HG03139 (cell line): ENCODE results near the gene TMEM215.
"Not testable (repeated sequence)": the region's sequence is repeated elsewhere in the genome, so short reads cannot be mapped to it uniquely, and the experiment has no call there.

Source experiments
- ATAC-seq: cut with Tn5 transposase; IDR thresholded peaks from one replicate; pipeline ENCODE4 v1.9.1; 2021; ENCODE audit not compliant: unreplicated experiment

Gene TMEM215

DNA sequence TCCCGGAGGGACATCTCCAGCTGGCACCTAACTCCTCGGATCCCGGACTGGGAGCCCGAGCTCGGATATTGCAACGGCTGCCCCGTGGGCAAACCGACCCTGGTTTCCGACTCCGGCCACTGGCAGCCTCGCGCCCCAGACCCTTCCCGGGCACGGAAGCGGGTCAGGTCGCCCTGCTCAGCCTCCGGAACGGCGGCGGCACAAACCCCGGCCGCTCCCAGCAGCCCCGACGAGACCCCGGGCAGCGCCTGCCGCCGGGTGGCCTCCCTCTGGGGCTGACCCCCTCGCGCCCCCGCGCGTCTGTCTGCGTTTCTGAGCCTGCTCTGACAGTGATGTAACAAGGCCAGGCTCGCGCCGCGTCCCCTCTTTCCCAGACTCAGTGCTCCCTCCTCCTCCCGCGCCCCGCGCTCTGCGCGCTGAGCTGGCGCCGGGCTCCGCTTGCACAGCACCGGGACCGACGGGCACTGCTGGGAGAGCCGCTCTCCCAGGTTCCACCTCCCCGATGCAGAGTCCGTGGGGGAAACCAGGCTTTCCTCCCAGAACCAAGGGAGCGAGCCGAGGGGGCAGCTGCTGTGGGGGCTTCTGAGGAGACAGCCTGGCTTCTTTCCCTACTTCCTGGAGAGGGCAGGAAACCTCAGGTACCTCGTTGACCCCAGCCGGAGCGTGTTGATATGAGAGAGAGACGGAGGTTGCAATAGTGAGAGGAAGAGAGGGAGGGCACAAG, at the start of gene TMEM215:
Gene TMEM215 (plus strand): TSS at position 373 of the 724 bp plus-strand sequence. CDS start 644 bp downstream, outside the sequence.
- no peak for ATAC-seq

- no peak for ATAC-seq
Measured at GRCh38 chr9:32735476-32735875, 47.9 kb upstream of the TMEM215 start.

- no peak for ATAC-seq
Measured at GRCh38 chr9:32737378-32737777, 46.0 kb upstream of the TMEM215 start.

GRCh38 chr9:32738501-32739172, 44.7 kb upstream of the TMEM215 start:
- no peak for ATAC-seq

- no peak for ATAC-seq
Measured at GRCh38 chr9:32741706-32742105, 41.6 kb upstream of the TMEM215 start.

GRCh38 chr9:32742296-32742695, 41.0 kb upstream of the TMEM215 start:
- ATAC-seq: no peak

- ATAC-seq: no peak
Measured at GRCh38 chr9:32748013-32748412, 35.3 kb upstream of the TMEM215 start.

DNA sequence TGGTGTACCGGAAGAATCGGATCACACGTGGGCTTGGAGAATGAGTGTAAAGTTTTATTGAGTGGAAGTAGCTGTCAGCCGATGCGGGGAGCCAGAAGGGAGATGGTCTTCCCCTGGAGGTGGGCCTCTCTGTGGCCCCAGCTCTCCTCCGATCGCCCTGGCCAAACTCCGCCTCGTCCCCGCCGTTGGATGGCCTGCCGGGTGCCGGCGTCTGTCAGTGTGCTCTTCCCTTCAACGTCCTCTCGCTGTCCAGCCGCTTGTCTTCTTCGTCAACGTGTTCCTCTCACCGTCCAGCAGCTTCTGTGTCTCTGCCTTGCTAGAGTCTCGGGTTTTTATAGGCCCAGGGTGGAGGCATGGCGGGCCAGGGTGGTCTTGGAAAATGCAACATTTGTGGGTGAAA, 27.6 kb upstream of the TMEM215 start:
- ATAC-seq: no peak

- no peak for ATAC-seq
Measured at GRCh38 chr9:32764139-32764538, 19.2 kb upstream of the TMEM215 start.

- ATAC-seq: no peak
Measured at GRCh38 chr9:32775283-32775682, 8.1 kb upstream of the TMEM215 start.

GRCh38 chr9:32776201-32776600, 7.1 kb upstream of the TMEM215 start:
- no peak for ATAC-seq

DNA sequence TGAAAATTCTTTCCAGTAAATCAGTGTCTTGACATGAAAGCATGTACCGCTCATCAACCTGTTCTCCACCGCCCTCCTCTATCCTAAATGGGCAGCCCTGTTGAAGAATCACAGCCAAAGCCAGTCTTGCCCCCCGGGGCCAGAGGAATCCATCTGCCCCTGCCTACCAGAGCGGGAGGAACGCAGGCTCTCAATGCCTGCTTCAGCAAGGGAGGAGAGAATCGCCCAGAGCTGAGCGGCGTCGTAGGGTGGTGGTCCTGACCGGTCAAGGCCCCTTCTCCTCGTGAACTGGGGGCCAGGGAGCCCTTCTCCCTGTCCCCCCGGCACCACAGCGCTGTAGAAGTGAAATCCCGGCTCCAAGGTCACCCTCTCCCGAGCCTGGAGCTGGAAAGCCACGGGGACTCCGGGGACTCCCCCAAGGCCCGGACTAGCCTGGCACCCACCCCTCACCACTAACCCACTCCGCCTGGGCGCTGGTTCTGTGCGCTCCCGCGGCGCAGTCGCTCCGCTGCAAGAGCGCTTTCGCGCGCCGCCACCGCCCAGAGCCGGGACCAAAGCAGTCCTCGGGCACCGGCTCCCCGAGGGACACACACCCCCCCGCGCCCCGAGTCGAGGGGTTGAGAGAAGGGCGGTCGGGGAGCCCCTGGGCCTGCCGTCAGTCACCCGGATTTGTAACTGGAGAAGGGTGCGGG, 718 bp upstream of the TMEM215 start:
- no peak for ATAC-seq

GRCh38 chr9:32787816-32788215, 4.5 kb downstream of the TMEM215 start:
- ATAC-seq: no peak

DNA sequence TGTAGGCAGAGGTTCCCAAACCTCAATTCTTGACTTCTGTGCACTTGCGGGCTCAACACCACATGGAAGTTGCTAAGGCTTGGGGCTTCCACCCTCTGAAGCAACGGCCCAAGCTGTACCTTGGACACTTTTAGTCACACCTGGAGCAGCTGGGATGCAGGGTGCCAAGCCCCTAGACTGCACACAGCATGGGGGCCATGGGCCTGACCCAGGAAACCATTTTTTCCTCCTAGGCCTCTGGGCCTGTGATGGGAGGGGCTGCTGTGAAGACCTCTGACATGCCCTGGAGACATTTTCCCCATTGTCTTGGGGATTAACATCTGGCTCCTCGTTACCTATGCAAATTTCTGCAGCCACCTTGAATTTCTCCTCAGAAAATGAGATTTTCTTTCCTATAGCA, 12.7 kb downstream of the TMEM215 start:
- ATAC-seq: not testable (repeated sequence)

- no peak for ATAC-seq
Measured at GRCh38 chr9:32801530-32801929, 18.2 kb downstream of the TMEM215 start.

GRCh38 chr9:32807217-32807616, 23.9 kb downstream of the TMEM215 start:
- ATAC-seq: no peak

DNA sequence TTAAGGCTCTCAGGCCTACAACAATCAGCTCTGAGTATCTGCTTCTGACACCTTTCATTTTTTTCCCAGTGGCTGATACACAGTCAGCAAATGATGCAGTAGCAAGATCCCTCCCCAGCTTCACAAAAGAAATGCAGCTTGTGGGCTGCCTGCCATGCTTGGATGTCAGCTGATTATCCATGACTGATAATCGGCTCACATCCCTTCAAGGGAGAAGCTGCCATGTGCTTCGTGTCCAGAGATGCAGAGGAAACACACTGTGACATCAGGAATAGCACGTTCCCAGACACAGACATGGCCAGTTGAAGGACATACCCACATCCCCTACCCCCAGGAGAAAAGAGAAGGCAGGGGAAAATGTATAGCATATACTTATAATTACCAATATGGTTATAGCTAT, 27.9 kb downstream of the TMEM215 start:
- ATAC-seq: no peak

DNA sequence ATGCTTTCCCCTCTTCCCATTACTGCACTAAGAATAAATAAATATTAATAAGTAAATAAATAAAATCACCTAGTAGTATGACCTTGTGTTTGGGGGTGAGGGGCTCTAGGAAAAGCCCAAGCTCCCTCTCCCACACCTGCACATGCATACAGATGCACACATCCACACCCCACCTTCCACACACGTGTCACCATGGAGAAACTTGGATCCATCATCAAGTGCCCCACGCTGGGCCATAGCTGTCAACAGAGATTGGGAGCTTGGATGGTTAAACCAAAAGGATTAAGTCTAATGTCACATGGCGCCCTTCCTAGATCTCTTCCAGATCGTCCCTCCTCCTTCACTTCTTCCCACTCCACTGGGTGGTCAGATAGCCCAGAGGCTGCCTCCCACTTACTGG, 37.0 kb downstream of the TMEM215 start:
- ATAC-seq: no peak

DNA sequence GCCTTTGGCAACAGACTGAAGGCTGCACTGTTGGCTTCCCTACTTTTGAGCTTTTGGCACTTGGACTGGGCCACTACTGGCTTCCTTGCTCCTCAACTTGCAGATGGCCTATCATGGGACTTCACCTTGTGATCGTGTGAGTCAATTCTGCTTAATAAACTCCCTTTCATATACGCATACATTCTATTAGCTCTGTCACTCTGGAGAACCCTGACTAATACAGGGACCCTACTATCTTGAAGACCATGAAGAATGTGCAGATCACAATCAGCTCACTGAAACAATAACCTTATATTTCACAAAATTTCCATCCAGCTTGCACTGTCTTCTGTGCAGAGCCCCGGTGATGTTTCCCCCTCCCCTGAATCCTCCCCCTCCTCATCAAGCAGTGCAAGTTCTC, 39.8 kb downstream of the TMEM215 start:
- no peak for ATAC-seq

- ATAC-seq: no peak
Measured at GRCh38 chr9:32823551-32823950, 40.2 kb downstream of the TMEM215 start.

DNA sequence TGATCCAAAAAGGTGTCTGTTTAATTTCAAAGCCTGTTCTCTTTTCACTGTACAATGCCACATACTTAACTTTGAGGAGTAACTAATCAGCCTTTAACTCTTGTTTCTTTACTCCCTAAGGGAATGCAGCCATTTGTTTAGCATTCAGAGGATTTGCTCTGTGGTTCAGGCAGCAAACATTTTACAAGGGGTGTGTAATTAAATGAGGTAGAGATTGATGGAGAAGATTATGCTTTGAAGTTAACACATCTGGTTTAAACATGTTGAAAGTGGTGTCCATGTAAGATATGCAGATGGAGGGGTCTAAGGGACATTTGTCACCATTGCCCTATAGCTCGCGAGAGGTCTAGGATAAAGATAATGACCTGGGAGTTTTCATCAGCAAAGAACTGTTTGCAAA, 41.9 kb downstream of the TMEM215 start:
- no peak for ATAC-seq

DNA sequence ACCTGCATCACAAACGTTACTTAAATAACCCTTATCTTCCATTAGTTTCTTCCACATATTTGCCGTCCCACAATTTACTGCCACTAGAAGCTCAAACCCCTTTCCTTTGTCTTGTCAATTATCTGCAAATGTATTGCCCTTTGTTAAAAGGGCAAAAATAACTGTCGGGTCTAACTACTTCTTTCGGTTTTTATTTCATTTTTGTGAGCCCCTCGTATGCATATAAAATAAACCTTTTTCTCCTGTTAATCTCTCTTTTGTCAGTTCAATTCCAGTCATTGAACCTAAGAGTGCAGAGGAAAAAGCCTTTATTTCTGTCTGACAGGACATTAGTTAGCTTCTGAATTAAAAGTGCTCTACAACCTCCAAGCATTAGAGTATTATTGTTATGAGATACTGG, 45.5 kb downstream of the TMEM215 start:
- no peak for ATAC-seq
